HEK293 (cell line): Measurements from ENCODE around the gene JAZF1.

Experiments used
- CTCF ChIA-PET: fragments of 350-600 bp; formaldehyde crosslinking; extraction: SDS; loops from one replicate; lab custom pipeline; 2021; ENCODE audit warnings: antibody characterized with exemption; lab: Yijun Ruan, JAX
- POLR2A ChIA-PET: fragments of 300-600 bp; formaldehyde crosslinking; extraction: SDS; loops from one replicate; lab custom pipeline; 2020; ENCODE audit warnings: antibody characterized with exemption, inconsistent platforms; lab: Yijun Ruan, JAX
- H3K27ac ChIP-seq: fragments of 200-500 bp; sonication (Bioruptor generic); 2 replicates; pipeline ENCODE4 v1.5.1; 2014; ENCODE audit warnings: low read depth, low read length, control low read depth, inconsistent platforms; ENCODE audit errors: extremely low read depth
- H3K36me3 ChIP-seq, 2 experiments: fragments of 200-500 bp in 1 of 2; sonication (Bioruptor generic) in 1 of 2; 1 replicate in 1 of 2; 2 replicates in 1 of 2; pipeline ENCODE4 v1.5.1; 2014 to 2017; ENCODE audit warnings: inconsistent platforms in 2 of 2, low read length in 2 of 2; ENCODE audit not compliant: control insufficient read depth in 2 of 2, insufficient read depth in 1 of 2
- H3K4me1 ChIP-seq: fragments of 200-500 bp; sonication (Bioruptor generic); 2 replicates; pipeline ENCODE4 v1.5.1; 2014; ENCODE audit warnings: mild to moderate bottlenecking, low read length, inconsistent platforms; ENCODE audit not compliant: control insufficient read depth, insufficient read depth
- H3K4me3 ChIP-seq: 2 replicates; pipeline ENCODE4 v1.5.1; 2011; ENCODE audit warnings: low read depth, mild to moderate bottlenecking, control low read depth, low read length, moderate library complexity
- H3K9me3 ChIP-seq: fragments of 200-500 bp; sonication (Bioruptor generic); 2 replicates; pipeline ENCODE4 v1.5.1; 2014; ENCODE audit warnings: low read depth, low read length, inconsistent platforms; ENCODE audit not compliant: control insufficient read depth, insufficient read depth
- BCL11A ChIP-seq: fragments of 450-650 bp; formaldehyde crosslinking; IDR thresholded peaks from 2 replicates; pipeline ENCODE4 v1.5.1; 2016; ENCODE audit warnings: low read depth, missing biosample characterization, missing genetic modification characterization
- HOXC10 ChIP-seq: sonication (generic); formaldehyde crosslinking; IDR thresholded peaks from 2 replicates; pipeline ENCODE4 v1.8.1; 2023; ENCODE audit warnings: mild to moderate bottlenecking, missing genetic modification reagents
- IKZF3 ChIP-seq: fragments of 450-650 bp; IDR thresholded peaks from 2 replicates; pipeline ENCODE4 v1.5.0; 2018; ENCODE audit warnings: missing biosample characterization, mild to moderate bottlenecking, missing genetic modification characterization, moderate library complexity
- KLF7 ChIP-seq: fragments of 450-650 bp; formaldehyde crosslinking; IDR thresholded peaks from 2 replicates; pipeline ENCODE4 v1.5.1; 2016; ENCODE audit warnings: missing biosample characterization, missing genetic modification characterization, borderline replicate concordance
- MEIS1 ChIP-seq: sonication (generic); formaldehyde crosslinking; IDR thresholded peaks from 2 replicates; pipeline ENCODE4 v1.8.1; 2022; ENCODE audit warnings: missing genetic modification reagents, mild to moderate bottlenecking, borderline replicate concordance
- PRDM6 ChIP-seq: fragments of 450-650 bp; formaldehyde crosslinking; IDR thresholded peaks from 2 replicates; pipeline ENCODE4 v1.5.1; 2017; ENCODE audit warnings: missing biosample characterization, missing genetic modification characterization
- REST ChIP-seq: fragments of 450-650 bp; formaldehyde crosslinking; IDR thresholded peaks from 2 replicates; pipeline ENCODE4 v1.5.1; 2016; ENCODE audit warnings: missing biosample characterization, missing genetic modification characterization
- SETDB1 ChIP-seq: IDR thresholded peaks from one replicate; pipeline ENCODE4 v1.6.1; 2017; ENCODE audit warnings: mild to moderate bottlenecking, low read length, moderate library complexity, mixed read lengths; ENCODE audit not compliant: insufficient read length
- WT1 ChIP-seq: fragments of 450-650 bp; formaldehyde crosslinking; IDR thresholded peaks from 2 replicates; pipeline ENCODE4 v1.5.1; 2016; ENCODE audit warnings: missing biosample characterization, missing genetic modification characterization
- ZBTB17 ChIP-seq: fragments of 450-650 bp; formaldehyde crosslinking; IDR thresholded peaks from 2 replicates; pipeline ENCODE4 v1.5.1; 2016; ENCODE audit warnings: missing biosample characterization, missing genetic modification characterization
- ZNF114 ChIP-seq: fragments of 450-650 bp; formaldehyde crosslinking; IDR thresholded peaks from 2 replicates; pipeline ENCODE4 v1.5.0; 2017; ENCODE audit warnings: missing biosample characterization, missing genetic modification characterization
- ZNF174 ChIP-seq: fragments of 450-650 bp; formaldehyde crosslinking; IDR thresholded peaks from 2 replicates; pipeline ENCODE4 v1.5.0; 2017; ENCODE audit warnings: missing biosample characterization, mild to moderate bottlenecking, missing genetic modification characterization
- ZNF341 ChIP-seq: fragments of 450-650 bp; formaldehyde crosslinking; IDR thresholded peaks from 2 replicates; pipeline ENCODE4; 2016; ENCODE audit warnings: low read depth, missing biosample characterization, missing genetic modification characterization
- ZNF350 ChIP-seq: fragments of 450-650 bp; formaldehyde crosslinking; IDR thresholded peaks from 2 replicates; pipeline ENCODE4 v1.5.0; 2017; ENCODE audit warnings: missing biosample characterization, mild to moderate bottlenecking, missing genetic modification characterization
- ZNF423 ChIP-seq: fragments of 450-650 bp; formaldehyde crosslinking; IDR thresholded peaks from 2 replicates; pipeline ENCODE4 v1.5.1; 2016; ENCODE audit warnings: missing biosample characterization, missing genetic modification characterization
- ZNF510 ChIP-seq: fragments of 450-650 bp; formaldehyde crosslinking; IDR thresholded peaks from 2 replicates; pipeline ENCODE4 v1.5.1; 2018; ENCODE audit warnings: mild to moderate bottlenecking, missing genetic modification characterization, missing biosample characterization; ENCODE audit not compliant: insufficient replicate concordance
- ZNF549 ChIP-seq: fragments of 450-650 bp; IDR thresholded peaks from 2 replicates; pipeline ENCODE4 v1.5.1; 2018; ENCODE audit warnings: missing biosample characterization, missing genetic modification characterization, mild to moderate bottlenecking, inconsistent platforms, moderate library complexity
- ZNF561 ChIP-seq: fragments of 450-650 bp; IDR thresholded peaks from 2 replicates; pipeline ENCODE4 v1.5.1; 2018; ENCODE audit warnings: missing biosample characterization, missing genetic modification characterization, borderline replicate concordance
- ZNF610 ChIP-seq: fragments of 450-650 bp; formaldehyde crosslinking; IDR thresholded peaks from 2 replicates; pipeline ENCODE4 v1.5.1; 2016; ENCODE audit warnings: missing biosample characterization, missing genetic modification characterization, borderline replicate concordance
- ZNF629 ChIP-seq: fragments of 450-650 bp; formaldehyde crosslinking; IDR thresholded peaks from 2 replicates; pipeline ENCODE4 v1.5.1; 2017; ENCODE audit warnings: missing biosample characterization, missing genetic modification characterization
- ZSCAN18 ChIP-seq: fragments of 450-650 bp; formaldehyde crosslinking; IDR thresholded peaks from 2 replicates; pipeline ENCODE4 v1.5.1; 2016; ENCODE audit warnings: missing biosample characterization, missing genetic modification characterization
- TF ChIP-seq, protein P1 (sequence below): fragments of 450-650 bp; formaldehyde crosslinking; IDR thresholded peaks from 2 replicates; pipeline ENCODE4 v1.5.1; 2016; ENCODE audit warnings: missing biosample characterization, missing genetic modification characterization, low read depth
- TF ChIP-seq, protein P2 (sequence below): fragments of 450-650 bp; formaldehyde crosslinking; IDR thresholded peaks from 2 replicates; pipeline ENCODE4 v1.5.1; 2016; ENCODE audit warnings: missing biosample characterization, missing genetic modification characterization

JAZF1 gene

DNA sequence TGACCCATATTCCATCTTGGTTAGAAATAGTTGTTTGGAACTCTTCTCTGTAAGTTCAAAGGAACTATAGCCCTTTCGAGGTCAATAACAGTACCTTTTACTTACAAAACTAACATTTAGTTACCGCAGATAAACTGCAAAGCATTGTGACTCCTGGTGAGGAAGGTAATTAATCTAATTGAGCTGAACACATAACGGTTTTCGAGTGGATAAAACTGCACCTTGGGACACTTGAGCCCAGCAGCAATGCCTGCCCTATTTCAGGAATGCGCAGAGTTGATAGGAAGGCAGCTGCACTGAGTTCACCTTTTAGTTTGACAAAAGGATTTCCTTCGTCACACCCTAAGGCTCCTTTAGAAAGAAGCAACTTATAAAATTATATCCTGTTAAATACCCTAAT is 75.4 kb downstream of the JAZF1 start (continued):
- TF ChIP-seq ZSCAN18 (tag by site-specific recombination) (no peak), SETDB1 (no peak), HOXC10 (CRISPR knock-in tag) (no peak)

GRCh38 chr7:28104811-28105210 is 75.8 kb downstream of the JAZF1 start:
- H3K4me3 ChIP-seq = no peak overlapping the region
- TF ChIP-seq ZNF510 (tag by site-specific recombination) (no peak), ZNF174 (tag by site-specific recombination) (no peak), KLF7 (tag by site-specific recombination) (no peak), ZBTB17 (tag by site-specific recombination) (no peak), IKZF3 (no peak), ZNF629 (tag by site-specific recombination) (no peak), ZNF610 (tag by site-specific recombination) (no peak), ZNF350 (no peak), MEIS1 (CRISPR knock-in tag) (no peak), ZNF114 (no peak)
- TF ChIP-seq, protein P1, sequence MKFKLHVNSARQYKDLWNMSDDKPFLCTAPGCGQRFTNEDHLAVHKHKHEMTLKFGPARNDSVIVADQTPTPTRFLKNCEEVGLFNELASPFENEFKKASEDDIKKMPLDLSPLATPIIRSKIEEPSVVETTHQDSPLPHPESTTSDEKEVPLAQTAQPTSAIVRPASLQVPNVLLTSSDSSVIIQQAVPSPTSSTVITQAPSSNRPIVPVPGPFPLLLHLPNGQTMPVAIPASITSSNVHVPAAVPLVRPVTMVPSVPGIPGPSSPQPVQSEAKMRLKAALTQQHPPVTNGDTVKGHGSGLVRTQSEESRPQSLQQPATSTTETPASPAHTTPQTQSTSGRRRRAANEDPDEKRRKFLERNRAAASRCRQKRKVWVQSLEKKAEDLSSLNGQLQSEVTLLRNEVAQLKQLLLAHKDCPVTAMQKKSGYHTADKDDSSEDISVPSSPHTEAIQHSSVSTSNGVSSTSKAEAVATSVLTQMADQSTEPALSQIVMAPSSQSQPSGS (tag by site-specific recombination) = no peak
- TF ChIP-seq, all 188 proteins: peak for 0
- no peak overlapping the region for H3K27ac ChIP-seq
- peaks cover 28% of the 10 kb centered on the region for H3K4me1 ChIP-seq
- ChIA-PET POLR2A (no interaction called here), CTCF (interaction anchor here (0.7 to 2.3 kb wide), 5 partner anchors 8 to 39 kb away, joined by 3 to 19 read pairs (median 3); no protein-coding TSS in a partner anchor)
- H3K36me3 ChIP-seq = no peaks in the 10 kb centered on the region
- no peaks in the 10 kb centered on the region for H3K9me3 ChIP-seq

DNA sequence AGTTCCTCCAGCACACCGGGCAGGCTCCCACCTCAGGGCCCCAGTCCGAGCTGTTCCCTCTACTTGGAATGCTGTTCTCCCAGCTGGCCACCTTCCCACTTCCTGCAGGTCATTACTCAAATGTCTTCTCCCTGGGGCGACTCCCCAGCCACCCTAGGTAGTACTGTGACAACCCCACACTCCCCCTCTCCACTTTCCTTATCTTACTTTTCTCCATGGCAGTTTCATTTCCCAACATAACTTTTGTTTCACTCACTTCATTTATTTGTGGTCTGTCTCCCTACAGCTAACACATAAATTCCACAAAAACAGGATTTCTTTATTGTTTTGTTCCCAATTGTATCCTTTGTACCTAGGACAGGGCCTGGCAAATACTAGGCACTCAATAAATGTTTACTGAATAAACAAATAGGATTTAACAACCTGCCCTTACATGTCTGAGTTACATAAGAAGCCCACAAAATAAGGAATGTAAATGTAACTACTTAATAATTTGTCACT is 76.5 kb downstream of the JAZF1 start:
- Histone ChIP-seq H3K9me3 (no peaks in the 10 kb centered on the region), H3K36me3 (no peaks in the 10 kb centered on the region), H3K4me1 (peaks cover 28% of the 10 kb centered on the region), H3K27ac (no peak overlapping the region), H3K4me3 (no peak overlapping the region)
- ChIA-PET POLR2A (no interaction called here), CTCF (interaction anchor here (1.2 to 2.3 kb wide), 2 partner anchors 7 to 9 kb away, joined by 5 to 19 read pairs; no protein-coding TSS in a partner anchor)
- peak; percentile 53; the same call in 1 of the 2 replicates for TF ChIP-seq ZNF423 (tag by site-specific recombination)
- peak; percentile 48 for TF ChIP-seq PRDM6
- TF ChIP-seq BCL11A (tag by site-specific recombination) = no peak
- TF ChIP-seq WT1 (tag by site-specific recombination) = peak; percentile 69
- peak; percentile 91 for TF ChIP-seq ZNF341
- TF ChIP-seq ZNF549 = no peak
- TF ChIP-seq, protein P2, sequence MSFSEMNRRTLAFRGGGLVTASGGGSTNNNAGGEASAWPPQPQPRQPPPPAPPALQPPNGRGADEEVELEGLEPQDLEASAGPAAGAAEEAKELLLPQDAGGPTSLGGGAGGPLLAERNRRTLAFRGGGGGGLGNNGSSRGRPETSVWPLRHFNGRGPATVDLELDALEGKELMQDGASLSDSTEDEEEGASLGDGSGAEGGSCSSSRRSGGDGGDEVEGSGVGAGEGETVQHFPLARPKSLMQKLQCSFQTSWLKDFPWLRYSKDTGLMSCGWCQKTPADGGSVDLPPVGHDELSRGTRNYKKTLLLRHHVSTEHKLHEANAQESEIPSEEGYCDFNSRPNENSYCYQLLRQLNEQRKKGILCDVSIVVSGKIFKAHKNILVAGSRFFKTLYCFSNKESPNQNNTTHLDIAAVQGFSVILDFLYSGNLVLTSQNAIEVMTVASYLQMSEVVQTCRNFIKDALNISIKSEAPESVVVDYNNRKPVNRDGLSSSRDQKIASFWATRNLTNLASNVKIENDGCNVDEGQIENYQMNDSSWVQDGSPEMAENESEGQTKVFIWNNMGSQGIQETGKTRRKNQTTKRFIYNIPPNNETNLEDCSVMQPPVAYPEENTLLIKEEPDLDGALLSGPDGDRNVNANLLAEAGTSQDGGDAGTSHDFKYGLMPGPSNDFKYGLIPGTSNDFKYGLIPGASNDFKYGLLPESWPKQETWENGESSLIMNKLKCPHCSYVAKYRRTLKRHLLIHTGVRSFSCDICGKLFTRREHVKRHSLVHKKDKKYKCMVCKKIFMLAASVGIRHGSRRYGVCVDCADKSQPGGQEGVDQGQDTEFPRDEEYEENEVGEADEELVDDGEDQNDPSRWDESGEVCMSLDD (tag by site-specific recombination) = no peak
- TF ChIP-seq ZNF561 (tag by site-specific recombination) = no peak
- 0 out of 2 replicates have a peak, but pooled peaks have one; percentile 21 for TF ChIP-seq REST (tag by site-specific recombination)
